C4-2B (cell line): ENCODE data around the gene SLC22A31.

Source experiments
- ZFX ChIP-seq: fragments of 450-650 bp; IDR thresholded peaks from 2 replicates; pipeline ENCODE4 v1.6.1; 2017
- TF ChIP-seq, protein P1 (sequence below): fragments of 450-650 bp; conservative IDR thresholded peaks from 2 replicates; pipeline ENCODE4 v1.5.1; 2017; ENCODE audit warnings: mild to moderate bottlenecking

DNA sequence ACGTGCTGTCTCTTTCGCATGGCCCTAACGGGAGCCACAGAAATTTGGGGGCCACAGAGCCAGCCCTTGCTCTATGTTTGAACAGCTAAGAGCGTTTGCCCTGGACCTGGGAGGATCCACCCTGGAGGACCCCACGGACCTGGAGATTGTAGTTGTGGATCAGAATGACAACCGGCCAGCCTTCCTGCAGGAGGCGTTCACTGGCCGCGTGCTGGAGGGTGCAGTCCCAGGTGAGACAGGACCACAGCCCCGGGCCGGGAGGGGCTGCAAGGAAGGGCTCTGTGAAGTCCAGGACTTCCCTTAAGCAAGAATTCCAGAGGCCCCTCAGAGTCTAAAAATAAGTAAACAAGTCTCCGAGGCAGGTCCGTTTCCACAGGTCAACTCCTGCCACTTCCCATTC is 16.9 kb downstream of the SLC22A31 start:
- TF ChIP-seq, protein P1, sequence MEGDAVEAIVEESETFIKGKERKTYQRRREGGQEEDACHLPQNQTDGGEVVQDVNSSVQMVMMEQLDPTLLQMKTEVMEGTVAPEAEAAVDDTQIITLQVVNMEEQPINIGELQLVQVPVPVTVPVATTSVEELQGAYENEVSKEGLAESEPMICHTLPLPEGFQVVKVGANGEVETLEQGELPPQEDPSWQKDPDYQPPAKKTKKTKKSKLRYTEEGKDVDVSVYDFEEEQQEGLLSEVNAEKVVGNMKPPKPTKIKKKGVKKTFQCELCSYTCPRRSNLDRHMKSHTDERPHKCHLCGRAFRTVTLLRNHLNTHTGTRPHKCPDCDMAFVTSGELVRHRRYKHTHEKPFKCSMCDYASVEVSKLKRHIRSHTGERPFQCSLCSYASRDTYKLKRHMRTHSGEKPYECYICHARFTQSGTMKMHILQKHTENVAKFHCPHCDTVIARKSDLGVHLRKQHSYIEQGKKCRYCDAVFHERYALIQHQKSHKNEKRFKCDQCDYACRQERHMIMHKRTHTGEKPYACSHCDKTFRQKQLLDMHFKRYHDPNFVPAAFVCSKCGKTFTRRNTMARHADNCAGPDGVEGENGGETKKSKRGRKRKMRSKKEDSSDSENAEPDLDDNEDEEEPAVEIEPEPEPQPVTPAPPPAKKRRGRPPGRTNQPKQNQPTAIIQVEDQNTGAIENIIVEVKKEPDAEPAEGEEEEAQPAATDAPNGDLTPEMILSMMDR: no peak
- no peak for TF ChIP-seq ZFX
